ENCODE data around the gene KLB.
"Not testable (repeated sequence)": the region's sequence is repeated elsewhere in the genome, so short reads cannot be mapped to it uniquely, and the experiment has no call there.

The KLB gene

GRCh38 chr4:39406763-39407583, at the start of gene KLB:
TSS of gene KLB (plus strand) at chr4:39406930. CDS start at chr4:39406950, 20 bp downstream.
- no peaks in the 10 kb centered on the region for H3K9me3 ChIP-seq (replicated peaks; ENCODE audit: insufficient read depth, low read length)
- H3K4me3 ChIP-seq (ENCODE audit: low read length) = no peak within 1 kb of the TSS
- H2AFZ ChIP-seq (ENCODE audit: low read length) = no peak within 1 kb of the TSS
- H3K79me2 ChIP-seq (ENCODE audit: low read length) = no peaks in the 10 kb centered on the region
- H3K4me1 ChIP-seq (ENCODE audit: low read length) = no peaks in the 10 kb centered on the region
- H3K36me3 ChIP-seq (replicated peaks; ENCODE audit: insufficient read depth, low read length) = no peaks in the 10 kb centered on the region
- H3K9me2 ChIP-seq (replicated peaks; ENCODE audit: insufficient read depth, low read length) = no peaks in the 10 kb centered on the region
- no peak within 1 kb of the TSS for H3K4me2 ChIP-seq (ENCODE audit: low read depth, low read length)
- no peaks in the 10 kb centered on the region for H3K27me3 ChIP-seq (replicated peaks; ENCODE audit: insufficient read depth, low read length)
- H3K9ac ChIP-seq (ENCODE audit: low read length) = no peak within 1 kb of the TSS
- no peak for DNase-seq
- no peak within 1 kb of the TSS for H3K27ac ChIP-seq (ENCODE audit: low read length)
- no peaks in the 10 kb centered on the region for H4K20me1 ChIP-seq (ENCODE audit: insufficient read depth, low read length)
- H3F3A ChIP-seq (ENCODE audit: insufficient read depth, low read length) = no peaks in the 10 kb centered on the region
- TF ChIP-seq EZH2 (optimal IDR thresholded peaks at IDR 0.05; ENCODE audit: low read depth, low read length) (no peak), CTCF (IDR thresholded peaks at IDR 0.05; ENCODE audit: low read length) (no peak), EZH2phosphoT487 (IDR thresholded peaks at IDR 0.05; ENCODE audit: low read length) (no peak)

- H3K79me2 ChIP-seq (ENCODE audit: low read length) = peaks cover 94% of the 10 kb centered on the region
- no peaks in the 10 kb centered on the region for H3K9me3 ChIP-seq (replicated peaks; ENCODE audit: insufficient read depth, low read length)
- H2AFZ ChIP-seq (ENCODE audit: low read length) = no peak overlapping the region
- no peak overlapping the region for H3K9ac ChIP-seq (ENCODE audit: low read length)
- peak overlapping the region; percentile 52; the same call in 1 of the 2 replicates for H3K27ac ChIP-seq (ENCODE audit: low read length)
- peaks cover 47% of the 10 kb centered on the region for H3F3A ChIP-seq (ENCODE audit: insufficient read depth, low read length)
- no peaks in the 10 kb centered on the region for H3K9me2 ChIP-seq (replicated peaks; ENCODE audit: insufficient read depth, low read length)
- H3K4me2 ChIP-seq (ENCODE audit: low read depth, low read length) = peak overlapping the region; percentile 6; the same call in 1 of the 2 replicates
- H3K36me3 ChIP-seq (replicated peaks; ENCODE audit: insufficient read depth, low read length) = no peaks in the 10 kb centered on the region; the same call in 1 of the 2 replicates
- H3K4me1 ChIP-seq (ENCODE audit: low read length) = peaks cover 45% of the 10 kb centered on the region
- H3K27me3 ChIP-seq (replicated peaks; ENCODE audit: insufficient read depth, low read length) = no peaks in the 10 kb centered on the region
- TF ChIP-seq EZH2phosphoT487 (IDR thresholded peaks at IDR 0.05; ENCODE audit: low read length) (no peak), CTCF (IDR thresholded peaks at IDR 0.05; ENCODE audit: low read length) (no peak), EZH2 (optimal IDR thresholded peaks at IDR 0.05; ENCODE audit: low read depth, low read length) (no peak)
- H3K4me3 ChIP-seq (ENCODE audit: low read length) = no peak overlapping the region
- DNase-seq = peak; percentile 45
- peaks cover 10% of the 10 kb centered on the region; the same call in 1 of the 2 replicates for H4K20me1 ChIP-seq (ENCODE audit: insufficient read depth, low read length)
Observed at GRCh38 chr4:39357002-39357401, 49.7 kb upstream of the KLB start.

- not testable (repeated sequence) for H2AFZ ChIP-seq (ENCODE audit: low read length); DNase-seq; H3K9ac ChIP-seq (ENCODE audit: low read length); H3K27me3 ChIP-seq (replicated peaks; ENCODE audit: insufficient read depth, low read length); H3K4me3 ChIP-seq (ENCODE audit: low read length); H3K36me3 ChIP-seq (replicated peaks; ENCODE audit: insufficient read depth, low read length); H3K4me2 ChIP-seq (ENCODE audit: low read depth, low read length); H3K27ac ChIP-seq (ENCODE audit: low read length); H3K9me3 ChIP-seq (replicated peaks; ENCODE audit: insufficient read depth, low read length); H3K9me2 ChIP-seq (replicated peaks; ENCODE audit: insufficient read depth, low read length)
- Histone ChIP-seq H3K4me1 (ENCODE audit: low read length) (peaks cover 31% of the 10 kb centered on the region), H3K79me2 (ENCODE audit: low read length) (peaks cover 100% of the 10 kb centered on the region), H3F3A (ENCODE audit: insufficient read depth, low read length) (peaks cover 52% of the 10 kb centered on the region), H4K20me1 (ENCODE audit: insufficient read depth, low read length) (peaks cover 16% of the 10 kb centered on the region)
Observed at GRCh38 chr4:39360611-39361010, 46.1 kb upstream of the KLB start.

- no peak for DNase-seq
- Histone ChIP-seq H3K36me3 (replicated peaks; ENCODE audit: insufficient read depth, low read length) (no peaks in the 10 kb centered on the region; the same call in none of the 2 replicates), H3K27me3 (replicated peaks; ENCODE audit: insufficient read depth, low read length) (no peaks in the 10 kb centered on the region), H3F3A (ENCODE audit: insufficient read depth, low read length) (peaks cover 41% of the 10 kb centered on the region), H3K9ac (ENCODE audit: low read length) (no peak overlapping the region), H3K79me2 (ENCODE audit: low read length) (peaks cover 84% of the 10 kb centered on the region), H3K9me3 (replicated peaks; ENCODE audit: insufficient read depth, low read length) (no peaks in the 10 kb centered on the region), H3K27ac (ENCODE audit: low read length) (no peak overlapping the region), H3K4me2 (ENCODE audit: low read depth, low read length) (no peak overlapping the region), H3K4me1 (ENCODE audit: low read length) (peaks cover 19% of the 10 kb centered on the region), H2AFZ (ENCODE audit: low read length) (no peak overlapping the region), H4K20me1 (ENCODE audit: insufficient read depth, low read length) (peaks cover 16% of the 10 kb centered on the region), H3K9me2 (replicated peaks; ENCODE audit: insufficient read depth, low read length) (no peaks in the 10 kb centered on the region), H3K4me3 (ENCODE audit: low read length) (no peak overlapping the region)
- TF ChIP-seq EZH2 (optimal IDR thresholded peaks at IDR 0.05; ENCODE audit: low read depth, low read length) (no peak), CTCF (IDR thresholded peaks at IDR 0.05; ENCODE audit: low read length) (no peak), EZH2phosphoT487 (IDR thresholded peaks at IDR 0.05; ENCODE audit: low read length) (no peak)
Observed at GRCh38 chr4:39362827-39363226, 43.9 kb upstream of the KLB start.
